ENCODE data around the gene MCUB. TPM values are rescaled to one million over a fixed set of nuclear protein-coding genes. Genes with fewer than 3 reads are reported as not detected.
A peak's percentile ranks its signal among the peaks of the same experiment; 100 is the strongest.

MCUB gene
- total and polyA plus RNA-seq, 2 of the 13 experiments (the other 11 are each of a cell fraction or from before 2014, with no cell fraction given): 0.95 to 2.2 TPM

- TF ChIP-seq, protein P1, sequence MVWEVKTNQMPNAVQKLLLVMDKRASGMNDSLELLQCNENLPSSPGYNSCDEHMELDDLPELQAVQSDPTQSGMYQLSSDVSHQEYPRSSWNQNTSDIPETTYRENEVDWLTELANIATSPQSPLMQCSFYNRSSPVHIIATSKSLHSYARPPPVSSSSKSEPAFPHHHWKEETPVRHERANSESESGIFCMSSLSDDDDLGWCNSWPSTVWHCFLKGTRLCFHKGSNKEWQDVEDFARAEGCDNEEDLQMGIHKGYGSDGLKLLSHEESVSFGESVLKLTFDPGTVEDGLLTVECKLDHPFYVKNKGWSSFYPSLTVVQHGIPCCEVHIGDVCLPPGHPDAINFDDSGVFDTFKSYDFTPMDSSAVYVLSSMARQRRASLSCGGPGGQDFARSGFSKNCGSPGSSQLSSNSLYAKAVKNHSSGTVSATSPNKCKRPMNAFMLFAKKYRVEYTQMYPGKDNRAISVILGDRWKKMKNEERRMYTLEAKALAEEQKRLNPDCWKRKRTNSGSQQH (CRISPR knock-in tag; IDR thresholded peaks at IDR 0.05; ENCODE audit: low read depth): no peak
- TF ChIP-seq ZNF576 (CRISPR knock-in tag; IDR thresholded peaks at IDR 0.05) (no peak), ZUFSP (CRISPR knock-in tag; IDR thresholded peaks at IDR 0.05; ENCODE audit: borderline replicate concordance) (no peak), SP5 (CRISPR knock-in tag; IDR thresholded peaks at IDR 0.05; ENCODE audit: borderline replicate concordance, low read depth) (no peak), ZNF691 (CRISPR knock-in tag; IDR thresholded peaks at IDR 0.05; ENCODE audit: borderline replicate concordance, low read depth) (no peak; the same call in 1 of the 2 replicates), ATRX (CRISPR knock-in tag; IDR thresholded peaks at IDR 0.05; ENCODE audit: borderline replicate concordance) (no peak), ZNF354B (CRISPR knock-in tag; IDR thresholded peaks at IDR 0.05) (no peak), SNAPC4 (CRISPR knock-in tag; IDR thresholded peaks at IDR 0.05) (no peak), ZNF660 (CRISPR knock-in tag; IDR thresholded peaks at IDR 0.05; ENCODE audit: borderline replicate concordance, low read depth) (no peak), ZNF20 (CRISPR knock-in tag; IDR thresholded peaks at IDR 0.05) (no peak), TEAD2 (CRISPR knock-in tag; IDR thresholded peaks at IDR 0.05) (no peak), GMEB2 (CRISPR knock-in tag; IDR thresholded peaks at IDR 0.05; ENCODE audit: low read depth) (peak; percentile 76)
- TF ChIP-seq, protein P2, sequence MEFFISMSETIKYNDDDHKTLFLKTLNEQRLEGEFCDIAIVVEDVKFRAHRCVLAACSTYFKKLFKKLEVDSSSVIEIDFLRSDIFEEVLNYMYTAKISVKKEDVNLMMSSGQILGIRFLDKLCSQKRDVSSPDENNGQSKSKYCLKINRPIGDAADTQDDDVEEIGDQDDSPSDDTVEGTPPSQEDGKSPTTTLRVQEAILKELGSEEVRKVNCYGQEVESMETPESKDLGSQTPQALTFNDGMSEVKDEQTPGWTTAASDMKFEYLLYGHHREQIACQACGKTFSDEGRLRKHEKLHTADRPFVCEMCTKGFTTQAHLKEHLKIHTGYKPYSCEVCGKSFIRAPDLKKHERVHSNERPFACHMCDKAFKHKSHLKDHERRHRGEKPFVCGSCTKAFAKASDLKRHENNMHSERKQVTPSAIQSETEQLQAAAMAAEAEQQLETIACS (CRISPR knock-in tag; IDR thresholded peaks at IDR 0.05): peak; percentile 97
- TF ChIP-seq, protein P3, sequence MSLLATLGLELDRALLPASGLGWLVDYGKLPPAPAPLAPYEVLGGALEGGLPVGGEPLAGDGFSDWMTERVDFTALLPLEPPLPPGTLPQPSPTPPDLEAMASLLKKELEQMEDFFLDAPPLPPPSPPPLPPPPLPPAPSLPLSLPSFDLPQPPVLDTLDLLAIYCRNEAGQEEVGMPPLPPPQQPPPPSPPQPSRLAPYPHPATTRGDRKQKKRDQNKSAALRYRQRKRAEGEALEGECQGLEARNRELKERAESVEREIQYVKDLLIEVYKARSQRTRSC (CRISPR knock-in tag; IDR thresholded peaks at IDR 0.05; ENCODE audit: low read depth): no peak; the same call in 1 of the 2 replicates
These were observed 169.9 kb downstream of the MCUB start, which contains the start of gene PLA2G12A (continued) for GRCh38 chr4:109729718-109730618.
